Suprapubic skin (tissue), 4 donors: ENCODE data around the gene ZNF679. TPM values are rescaled to one million over a fixed set of nuclear protein-coding genes. Genes with fewer than 3 reads are reported as not detected.

Source experiments
- DNase-seq, 2 donors: peaks; one replicate each; pipeline ENCODE4 v3.0.0-alpha.2; 2019; ENCODE audit warnings: low spot score in 2 of 2
- H3K27ac ChIP-seq: fragments of 200-600 bp; sonication (generic); one replicate; pipeline ENCODE4 v1.5.1; 2019
- H3K27me3 ChIP-seq: fragments of 200-600 bp; sonication (generic); one replicate; pipeline ENCODE4 v1.5.1; 2019
- H3K36me3 ChIP-seq: fragments of 200-600 bp; sonication (generic); one replicate; pipeline ENCODE4 v1.5.1; 2019
- H3K4me1 ChIP-seq: fragments of 200-600 bp; sonication (generic); one replicate; pipeline ENCODE4 v1.5.1; 2019
- H3K4me3 ChIP-seq: fragments of 200-600 bp; sonication (generic); one replicate; pipeline ENCODE4 v1.5.1; 2019; ENCODE audit warnings: mild to moderate bottlenecking
- H3K9me3 ChIP-seq: fragments of 200-600 bp; sonication (generic); one replicate; pipeline ENCODE4 v1.5.1; 2019
- CTCF ChIP-seq, 2 donors: fragments of 200-600 bp in 1 of 2; fragments of 450-650 bp in 1 of 2; sonication (generic) in 1 of 2; IDR thresholded peaks; one replicate each; pipeline ENCODE4 v1.5.1; 2016 to 2019; ENCODE audit warnings: antibody characterized with exemption in 2 of 2, mild to moderate bottlenecking in 1 of 2, moderate library complexity in 1 of 2
- EP300 ChIP-seq: sonication (generic); formaldehyde crosslinking; IDR thresholded peaks from one replicate; pipeline ENCODE4 v1.6.1; 2017; ENCODE audit warnings: antibody characterized with exemption
- POLR2A ChIP-seq, 2 donors: fragments of 450-650 bp; IDR thresholded peaks; one replicate each; pipeline ENCODE4 v1.6.1; 2017; ENCODE audit warnings: antibody characterized with exemption in 2 of 2, mild to moderate bottlenecking in 2 of 2, moderate library complexity in 2 of 2
- POLR2AphosphoS5 ChIP-seq, 3 donors: sonication (generic); formaldehyde crosslinking; IDR thresholded peaks; one replicate each; pipeline ENCODE4 v1.6.1; 2017; ENCODE audit warnings: antibody characterized with exemption in 3 of 3
- WGBS: methylation state at CpG from one replicate; pipeline ENCODE4 v1.1.5; 2018; 5-methylcytosine and 5-hydroxymethylcytosine counted together
- total RNA-seq, 4 donors: library from RNA; depleted of rRNA; stranded (reverse); fragments of >200 nt; gene quantifications; one replicate each; pipeline ENCODE4 v1.1.0, GENCODE V29; 2016

The ZNF679 gene
- total RNA-seq, 4 donors from 2014 or later: not detected

DNA sequence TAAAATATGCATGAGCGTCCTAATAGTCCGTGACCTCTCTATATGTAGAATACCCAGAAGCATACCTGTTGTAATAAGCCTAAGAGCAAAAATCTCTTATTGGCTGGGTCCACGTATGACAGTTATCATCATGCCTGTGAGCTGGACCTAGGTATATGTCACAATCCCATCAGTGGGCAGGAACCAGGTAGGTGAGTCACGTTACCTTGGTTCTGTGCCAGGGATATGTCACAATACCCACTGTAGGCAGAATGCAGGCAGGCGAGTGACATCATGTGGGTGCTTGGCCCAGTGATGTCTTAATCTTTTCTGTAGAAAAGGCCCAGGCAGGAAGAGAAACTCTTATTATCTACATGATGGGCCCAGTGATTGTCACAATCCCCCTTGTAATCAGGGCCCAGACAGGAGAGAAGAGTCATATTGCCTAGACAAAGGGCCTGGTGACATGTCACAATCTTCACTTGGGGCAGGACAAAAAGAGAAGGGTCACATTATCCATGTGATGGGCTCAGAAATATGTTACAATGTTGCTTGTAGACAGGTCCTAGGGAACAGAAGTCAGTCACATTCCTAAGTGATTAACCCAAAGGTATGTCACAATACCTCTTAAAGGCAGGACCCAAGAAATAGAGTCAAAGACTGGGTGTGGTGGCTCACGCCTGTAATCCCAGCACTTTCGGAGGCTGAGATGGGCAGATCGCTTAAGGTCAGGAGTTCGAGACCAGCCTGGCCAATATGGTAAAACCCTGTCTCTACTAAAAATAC, 72.5 kb downstream of the ZNF679 start:
- H3K4me3 ChIP-seq: no peak overlapping the region
- no peaks in the 10 kb centered on the region for H3K27me3 ChIP-seq
- H3K27ac ChIP-seq: no peak overlapping the region
- H3K36me3 ChIP-seq: no peaks in the 10 kb centered on the region
- TF ChIP-seq EP300: no peak
- TF ChIP-seq POLR2A (IDR thresholded peaks at IDR 0.05): no peak
- no peak for TF ChIP-seq CTCF (IDR thresholded peaks at IDR 0.05)
- TF ChIP-seq POLR2AphosphoS5 (IDR thresholded peaks at IDR 0.05): no peak
- no peaks in the 10 kb centered on the region for H3K4me1 ChIP-seq
- no peak for DNase-seq
- no peaks in the 10 kb centered on the region for H3K9me3 ChIP-seq
- WGBS: 77% methylated on average over 9 of the region's 9 CpGs

DNA sequence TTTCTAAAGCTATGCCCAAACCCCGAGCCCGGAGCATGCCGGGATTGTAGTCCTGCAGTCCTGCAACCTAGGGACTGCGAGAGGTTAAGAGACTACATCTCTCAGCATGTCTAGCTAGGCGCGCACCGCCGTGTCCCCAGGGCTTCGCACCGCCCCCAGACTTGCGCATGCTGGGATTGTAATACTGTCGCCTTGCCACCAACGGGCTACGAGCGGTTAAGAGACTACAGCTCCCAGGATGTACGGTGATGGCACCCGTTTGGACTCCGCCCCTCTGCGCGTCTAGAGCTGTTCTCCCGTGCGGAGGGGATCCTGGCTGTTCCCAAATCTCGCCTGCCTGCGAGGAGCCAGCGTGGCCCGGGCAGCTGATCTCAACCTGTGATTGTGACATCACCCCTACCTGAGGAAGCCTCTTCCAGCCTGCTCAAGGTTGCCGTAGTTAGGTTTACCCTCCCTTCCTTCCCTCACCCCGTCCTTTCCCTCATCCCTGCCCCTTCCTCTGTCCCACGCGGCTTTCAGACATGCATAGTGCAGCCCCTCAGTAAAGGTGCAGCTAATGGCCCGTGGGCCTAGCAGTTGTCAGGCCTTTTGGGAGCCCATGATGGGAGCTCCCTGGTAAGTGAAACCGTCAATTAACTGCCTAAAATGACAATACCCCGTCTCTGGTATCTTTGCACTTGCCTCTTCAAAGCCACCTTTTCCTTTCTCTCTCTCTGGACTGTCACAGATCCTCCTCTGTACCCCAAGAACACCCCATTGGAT, 79.2 kb downstream of the ZNF679 start:
- no peaks in the 10 kb centered on the region for H3K36me3 ChIP-seq
- H3K27me3 ChIP-seq: no peaks in the 10 kb centered on the region
- TF ChIP-seq POLR2A (IDR thresholded peaks at IDR 0.05) (peak in 1 of 2 donors; percentile 6), EP300 (no peak), POLR2AphosphoS5 (IDR thresholded peaks at IDR 0.05) (peak in 1 of 3 donors; percentile 28), CTCF (IDR thresholded peaks at IDR 0.05) (no peak)
- WGBS: 7% methylated on average over 15 of the region's 33 CpGs
- H3K9me3 ChIP-seq: no peaks in the 10 kb centered on the region
- H3K4me1 ChIP-seq: peaks cover 7% of the 10 kb centered on the region
- peak overlapping the region; percentile 55 for H3K4me3 ChIP-seq
- DNase-seq: peak; percentile 95
- peak overlapping the region; percentile 82 for H3K27ac ChIP-seq

- WGBS: 62% methylated on average over 7 of the region's 7 CpGs
- DNase-seq: no peak
- H3K9me3 ChIP-seq: no peaks in the 10 kb centered on the region
- no peaks in the 10 kb centered on the region for H3K36me3 ChIP-seq
- H3K4me3 ChIP-seq: peak overlapping the region; percentile 55
- H3K27ac ChIP-seq: peak overlapping the region; percentile 82
- no peaks in the 10 kb centered on the region for H3K27me3 ChIP-seq
- no peak for TF ChIP-seq EP300
- H3K4me1 ChIP-seq: peaks cover 7% of the 10 kb centered on the region
Observed at GRCh38 chr7:64308016-64308270, 79.7 kb downstream of the ZNF679 start.

GRCh38 chr7:64310426-64310825, 82.2 kb downstream of the ZNF679 start:
- no peaks in the 10 kb centered on the region for H3K36me3 ChIP-seq
- no peaks in the 10 kb centered on the region for H3K27me3 ChIP-seq
- no peaks in the 10 kb centered on the region for H3K9me3 ChIP-seq
- WGBS: 88% methylated on average over 2 of the region's 3 CpGs
- no peak overlapping the region for H3K4me3 ChIP-seq
- no peak for DNase-seq
- peaks cover 25% of the 10 kb centered on the region for H3K4me1 ChIP-seq
- no peak overlapping the region for H3K27ac ChIP-seq
- TF ChIP-seq CTCF (IDR thresholded peaks at IDR 0.05) (no peak), EP300 (no peak)

GRCh38 chr7:64312826-64313225, 84.6 kb downstream of the ZNF679 start:
- peak overlapping the region; percentile 87 for H3K27ac ChIP-seq
- no peaks in the 10 kb centered on the region for H3K27me3 ChIP-seq
- 57% methylated on average over 2 of the region's 2 CpGs for WGBS
- H3K36me3 ChIP-seq: no peaks in the 10 kb centered on the region
- no peak for TF ChIP-seq POLR2A (IDR thresholded peaks at IDR 0.05)
- no peak overlapping the region for H3K4me3 ChIP-seq
- H3K9me3 ChIP-seq: no peaks in the 10 kb centered on the region
- H3K4me1 ChIP-seq: peaks cover 25% of the 10 kb centered on the region
- DNase-seq: no peak

- Histone ChIP-seq H3K36me3 (no peaks in the 10 kb centered on the region), H3K27ac (peak within 1 kb of the TSS; percentile 87), H3K4me1 (peaks cover 22% of the 10 kb centered on the region), H3K9me3 (no peaks in the 10 kb centered on the region), H3K4me3 (peak within 1 kb of the TSS; percentile 86), H3K27me3 (no peaks in the 10 kb centered on the region)
- WGBS: 0% methylated on average over 30 of the region's 33 CpGs
- peak; percentile 95 for DNase-seq
- TF ChIP-seq CTCF (IDR thresholded peaks at IDR 0.05): no peak
- TF ChIP-seq POLR2A (IDR thresholded peaks at IDR 0.05): peak in 1 of 2 donors; percentile 77
- peak in 2 of 3 donors; percentile 23 to 70 for TF ChIP-seq POLR2AphosphoS5 (IDR thresholded peaks at IDR 0.05)
Observed at GRCh38 chr7:64313740-64314491, 85.6 kb downstream of the ZNF679 start, which contains the start of gene ZNF736. TSS of gene ZNF736 (plus strand) at chr7:64313961. CDS start at chr7:64314151, 190 bp downstream.
